ENCODE results near the gene ITSN1.
"Not testable (repeated sequence)": the region's sequence is repeated elsewhere in the genome, so short reads cannot be mapped to it uniquely, and the experiment has no call there.

ITSN1 gene

GRCh38 chr21:33682992-33683627 is 40.8 kb downstream of the ITSN1 start:
- DNase-seq (ENCODE audit: low spot score): peak; percentile 66

- no peak for DNase-seq (ENCODE audit: low spot score)
These were observed 41.8 kb downstream of the ITSN1 start for GRCh38 chr21:33684068-33684467.

GRCh38 chr21:33684923-33685560 is 42.7 kb downstream of the ITSN1 start:
- DNase-seq (ENCODE audit: low spot score): no peak

GRCh38 chr21:33685613-33686197 is 43.4 kb downstream of the ITSN1 start:
- peak; percentile 51 for DNase-seq (ENCODE audit: low spot score)

GRCh38 chr21:33686386-33686785 is 44.1 kb downstream of the ITSN1 start:
- DNase-seq (ENCODE audit: low spot score): no peak

- DNase-seq (ENCODE audit: low spot score): no peak
These were observed 45.3 kb downstream of the ITSN1 start for GRCh38 chr21:33687634-33688033.

GRCh38 chr21:33688353-33688752 is 46.1 kb downstream of the ITSN1 start:
- peak; percentile 55 for DNase-seq (ENCODE audit: low spot score)

- DNase-seq (ENCODE audit: low spot score): no peak
These were observed 48.6 kb downstream of the ITSN1 start for GRCh38 chr21:33690874-33691273.

- DNase-seq (ENCODE audit: low spot score): no peak
These were observed 49.8 kb downstream of the ITSN1 start for GRCh38 chr21:33691945-33692603.

- DNase-seq (ENCODE audit: low spot score): no peak
These were observed 53.5 kb downstream of the ITSN1 start for GRCh38 chr21:33695813-33696212.

- no peak for DNase-seq (ENCODE audit: low spot score)
These were observed 54.2 kb downstream of the ITSN1 start for GRCh38 chr21:33696465-33696864.

GRCh38 chr21:33698087-33698860 is 56.0 kb downstream of the ITSN1 start:
- no peak for DNase-seq (ENCODE audit: low spot score)

- DNase-seq (ENCODE audit: low spot score): no peak
These were observed 57.0 kb downstream of the ITSN1 start for GRCh38 chr21:33699277-33699676.

GRCh38 chr21:33700491-33700890 is 58.2 kb downstream of the ITSN1 start:
- DNase-seq (ENCODE audit: low spot score): no peak

GRCh38 chr21:33703750-33704606 is 61.7 kb downstream of the ITSN1 start:
- DNase-seq (ENCODE audit: low spot score): no peak

- no peak for DNase-seq (ENCODE audit: low spot score)
These were observed 65.5 kb downstream of the ITSN1 start for GRCh38 chr21:33707846-33708245.

- DNase-seq (ENCODE audit: low spot score): no peak
These were observed 66.6 kb downstream of the ITSN1 start for GRCh38 chr21:33708874-33709273.

- no peak for DNase-seq (ENCODE audit: low spot score)
These were observed 69.9 kb downstream of the ITSN1 start for GRCh38 chr21:33712022-33712803.

- DNase-seq (ENCODE audit: low spot score): no peak
These were observed 78.8 kb downstream of the ITSN1 start for GRCh38 chr21:33721081-33721480.

- not testable (repeated sequence) for DNase-seq (ENCODE audit: low spot score)
These were observed 86.8 kb downstream of the ITSN1 start for GRCh38 chr21:33729139-33729538.
